OCI-LY1 (cell line): Measurements from ENCODE around the gene SEPHS2.

ENCODE experiments used
- EZH2 ChIP-seq: fragments of 200-600 bp; sonication (generic), shearing (Covaris generic); IDR thresholded peaks from 2 replicates; pipeline ENCODE4 v1.8.0; 2017; ENCODE audit warnings: borderline replicate concordance, mixed run types, mild to moderate bottlenecking, antibody characterized with exemption, low read length, moderate library complexity, mixed read lengths
- TF ChIP-seq, protein P1 (sequence below): fragments of 200-600 bp; sonication (generic), shearing (Covaris generic); IDR thresholded peaks from 2 replicates; pipeline ENCODE4 v1.5.1; 2017; ENCODE audit warnings: mild to moderate bottlenecking, antibody characterized with exemption, low read length, moderate library complexity, mixed read lengths

DNA sequence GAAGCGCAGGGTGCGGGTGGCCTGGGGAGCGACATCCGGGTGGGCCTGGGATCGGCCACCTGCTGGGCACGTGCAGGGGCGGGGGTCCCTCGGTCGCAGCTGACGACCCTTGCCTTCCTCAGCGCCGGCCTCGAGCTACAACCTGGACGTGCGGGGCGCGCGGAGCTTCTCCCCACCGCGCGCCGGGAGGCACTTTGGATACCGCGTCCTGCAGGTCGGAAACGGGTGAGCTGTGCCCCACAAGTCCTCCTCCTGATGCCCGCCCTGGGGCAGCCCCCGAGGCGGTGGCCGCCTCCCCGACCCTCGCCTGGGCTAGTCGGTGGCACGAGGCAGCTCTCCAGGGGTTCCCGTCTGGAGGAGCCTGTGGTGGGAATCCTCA, 28.4 kb upstream of the SEPHS2 start:
- TF ChIP-seq, protein P1, sequence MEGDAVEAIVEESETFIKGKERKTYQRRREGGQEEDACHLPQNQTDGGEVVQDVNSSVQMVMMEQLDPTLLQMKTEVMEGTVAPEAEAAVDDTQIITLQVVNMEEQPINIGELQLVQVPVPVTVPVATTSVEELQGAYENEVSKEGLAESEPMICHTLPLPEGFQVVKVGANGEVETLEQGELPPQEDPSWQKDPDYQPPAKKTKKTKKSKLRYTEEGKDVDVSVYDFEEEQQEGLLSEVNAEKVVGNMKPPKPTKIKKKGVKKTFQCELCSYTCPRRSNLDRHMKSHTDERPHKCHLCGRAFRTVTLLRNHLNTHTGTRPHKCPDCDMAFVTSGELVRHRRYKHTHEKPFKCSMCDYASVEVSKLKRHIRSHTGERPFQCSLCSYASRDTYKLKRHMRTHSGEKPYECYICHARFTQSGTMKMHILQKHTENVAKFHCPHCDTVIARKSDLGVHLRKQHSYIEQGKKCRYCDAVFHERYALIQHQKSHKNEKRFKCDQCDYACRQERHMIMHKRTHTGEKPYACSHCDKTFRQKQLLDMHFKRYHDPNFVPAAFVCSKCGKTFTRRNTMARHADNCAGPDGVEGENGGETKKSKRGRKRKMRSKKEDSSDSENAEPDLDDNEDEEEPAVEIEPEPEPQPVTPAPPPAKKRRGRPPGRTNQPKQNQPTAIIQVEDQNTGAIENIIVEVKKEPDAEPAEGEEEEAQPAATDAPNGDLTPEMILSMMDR, result no peak
- TF ChIP-seq EZH2, result no peak
